ENCODE results near the gene GGA1.
"Not testable (repeated sequence)": the region's sequence is repeated elsewhere in the genome, so short reads cannot be mapped to it uniquely, and the experiment has no call there.

Gene GGA1

DNA sequence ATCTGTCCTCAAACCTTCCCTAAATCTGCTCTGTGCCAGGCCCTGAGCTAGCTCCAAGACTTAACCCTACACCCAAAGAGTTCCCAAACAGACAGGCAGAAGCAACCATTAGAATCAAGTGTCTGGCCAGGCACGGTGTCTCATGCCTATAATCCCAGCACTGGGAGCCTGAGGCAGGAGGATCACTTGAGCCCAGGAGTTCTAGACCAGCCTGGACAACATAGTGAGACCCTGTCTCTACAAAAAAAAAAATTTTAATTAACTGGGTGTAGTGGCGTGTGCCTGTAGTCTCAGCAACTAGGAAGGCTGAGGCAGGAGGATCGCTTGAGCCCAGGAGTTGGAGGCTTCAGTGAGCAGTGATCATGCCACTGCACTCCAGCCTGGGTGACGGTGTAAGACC, 47.9 kb downstream of the GGA1 start:
- not testable (repeated sequence) for DNase-seq

GRCh38 chr22:37657590-37658132, 49.0 kb downstream of the GGA1 start:
- DNase-seq, result no peak

GRCh38 chr22:37658133-37659065, 49.8 kb downstream of the GGA1 start, which contains the start of gene PDXP:
Gene PDXP, plus strand, starts transcription at chr22:37658723. Its CDS starts 60 bp downstream, at chr22:37658783.
- peak; percentile 99 for DNase-seq

DNA sequence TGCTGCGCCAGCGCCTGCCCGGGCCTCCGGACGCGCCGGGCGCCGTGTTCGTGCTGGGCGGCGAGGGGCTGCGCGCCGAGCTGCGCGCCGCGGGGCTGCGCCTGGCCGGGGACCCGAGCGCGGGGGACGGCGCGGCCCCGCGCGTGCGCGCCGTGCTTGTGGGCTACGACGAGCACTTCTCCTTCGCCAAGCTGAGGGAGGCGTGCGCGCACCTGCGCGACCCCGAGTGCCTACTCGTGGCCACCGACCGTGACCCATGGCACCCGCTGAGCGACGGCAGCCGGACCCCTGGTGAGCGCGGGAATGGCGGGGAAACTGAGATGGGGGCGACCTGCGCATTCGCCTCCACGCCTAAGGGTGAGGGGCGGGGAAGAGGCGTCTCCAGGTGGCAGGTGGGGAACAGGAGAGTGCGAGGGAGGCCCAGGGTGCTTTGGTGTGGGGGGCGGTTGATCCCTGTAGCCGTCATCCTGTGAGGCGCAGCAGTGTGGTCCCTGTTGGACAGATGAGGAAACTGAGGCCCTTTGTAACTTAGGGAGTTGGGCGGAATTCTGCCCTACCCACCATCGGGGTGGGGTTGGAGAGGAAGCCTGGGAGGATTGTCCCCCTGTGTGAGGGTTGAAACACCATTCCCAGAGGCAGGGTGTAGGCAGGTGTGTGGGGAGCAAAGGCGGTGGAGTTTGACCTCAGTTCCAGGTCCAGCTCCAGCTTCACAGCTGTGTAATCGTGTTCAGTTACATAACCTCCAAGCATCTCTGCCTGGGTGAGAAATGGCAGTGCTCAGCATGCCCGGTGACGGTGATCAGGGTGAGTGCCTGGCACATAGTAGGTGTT, 50.6 kb downstream of the GGA1 start:
- DNase-seq, result peak; percentile 49

DNA sequence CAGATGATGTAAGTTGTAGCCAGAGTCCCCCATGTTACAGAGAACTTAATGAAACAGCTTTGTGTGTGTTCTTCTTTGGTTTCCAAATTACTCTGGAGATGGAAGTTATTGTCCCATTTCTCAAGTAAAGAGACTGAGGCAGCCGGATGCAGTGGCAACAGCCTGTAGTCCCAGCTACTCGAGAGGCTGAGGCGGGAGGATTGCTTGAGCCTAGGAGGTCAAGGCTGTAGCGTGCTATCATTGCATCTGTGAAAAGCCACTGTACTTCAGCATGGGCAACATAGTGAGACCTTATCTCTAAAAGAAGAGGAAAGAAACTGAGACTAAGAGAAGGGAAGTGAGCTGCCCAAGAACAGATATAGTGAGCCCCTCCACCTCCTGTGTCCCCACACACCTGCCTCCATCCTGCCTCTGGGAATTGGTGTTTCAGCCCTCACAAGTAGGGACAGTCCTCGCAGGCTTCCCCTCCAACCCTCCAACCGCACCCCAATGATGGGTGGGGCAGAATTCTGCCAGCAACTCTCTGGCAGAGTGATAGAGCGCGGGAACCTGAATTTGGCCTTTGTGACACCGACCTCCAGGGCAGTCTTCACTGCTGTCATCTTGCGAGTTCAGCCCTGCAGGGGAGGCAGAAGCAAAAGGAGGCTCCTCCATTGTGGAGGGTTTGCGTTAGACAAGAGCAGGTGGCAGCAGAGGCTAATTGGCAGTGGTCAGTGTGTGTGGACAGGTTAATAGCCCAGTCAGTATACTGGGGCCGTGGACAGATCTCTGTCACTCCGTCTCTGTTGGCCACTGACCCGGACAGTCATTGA, 51.5 kb downstream of the GGA1 start:
- DNase-seq, result no peak

DNA sequence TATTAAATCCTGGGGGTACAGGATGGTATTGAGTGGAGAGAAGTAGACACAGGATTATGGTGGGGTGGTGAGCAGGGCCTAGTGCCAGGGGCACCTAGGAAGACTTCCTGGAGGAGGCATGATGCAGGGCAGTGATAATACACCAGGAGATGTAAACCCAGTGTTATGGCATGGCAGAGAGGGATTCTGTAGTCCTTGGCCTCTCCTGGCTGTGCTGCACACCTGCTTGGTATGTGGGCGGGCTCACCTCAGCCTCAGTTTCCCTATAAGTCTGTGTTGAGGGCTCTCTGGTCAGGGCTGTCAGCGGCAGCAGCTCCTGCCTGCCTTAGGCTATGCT, 52.0 kb downstream of the GGA1 start:
- DNase-seq, result no peak

DNA sequence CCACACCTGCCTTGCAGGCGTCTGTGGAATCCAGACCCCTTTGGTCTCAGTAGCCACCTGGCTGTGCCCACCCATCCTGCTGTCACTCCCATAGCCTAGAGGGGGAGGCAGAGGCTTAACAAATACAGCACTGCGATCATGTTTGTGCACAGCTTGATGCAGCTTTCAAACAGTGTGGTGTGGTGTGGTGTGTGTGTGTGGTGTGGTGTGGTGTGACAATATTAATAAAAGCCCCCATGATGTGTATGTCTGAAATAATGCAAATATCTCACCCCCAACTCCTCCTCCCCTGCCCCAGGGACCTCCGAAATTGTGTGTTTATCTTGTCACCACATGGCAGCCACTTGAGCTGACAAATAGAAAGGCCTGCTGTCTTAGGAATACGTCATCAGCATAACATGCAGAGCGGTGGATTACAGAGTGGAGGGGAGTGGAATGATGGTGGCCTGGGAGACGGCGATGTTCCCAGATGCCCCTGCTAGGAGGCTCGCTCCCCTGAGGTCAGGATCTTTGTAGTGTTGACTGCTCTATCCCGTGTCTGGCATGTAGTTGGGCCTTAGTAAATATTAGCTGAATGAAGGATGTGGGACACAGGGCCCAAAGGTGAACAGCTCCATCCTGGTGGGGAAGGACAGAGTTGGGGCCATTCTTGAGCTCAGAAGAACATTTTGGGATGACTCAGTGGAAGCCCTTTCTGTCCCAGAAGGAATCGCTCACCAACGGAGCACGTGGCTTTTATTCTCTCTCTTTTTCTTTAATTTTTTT, 52.7 kb downstream of the GGA1 start:
- DNase-seq, result no peak

- DNase-seq, result no peak
These were observed 53.4 kb downstream of the GGA1 start for GRCh38 chr22:37662039-37662438.

GRCh38 chr22:37663521-37664140, 55.0 kb downstream of the GGA1 start:
- no peak for DNase-seq

DNA sequence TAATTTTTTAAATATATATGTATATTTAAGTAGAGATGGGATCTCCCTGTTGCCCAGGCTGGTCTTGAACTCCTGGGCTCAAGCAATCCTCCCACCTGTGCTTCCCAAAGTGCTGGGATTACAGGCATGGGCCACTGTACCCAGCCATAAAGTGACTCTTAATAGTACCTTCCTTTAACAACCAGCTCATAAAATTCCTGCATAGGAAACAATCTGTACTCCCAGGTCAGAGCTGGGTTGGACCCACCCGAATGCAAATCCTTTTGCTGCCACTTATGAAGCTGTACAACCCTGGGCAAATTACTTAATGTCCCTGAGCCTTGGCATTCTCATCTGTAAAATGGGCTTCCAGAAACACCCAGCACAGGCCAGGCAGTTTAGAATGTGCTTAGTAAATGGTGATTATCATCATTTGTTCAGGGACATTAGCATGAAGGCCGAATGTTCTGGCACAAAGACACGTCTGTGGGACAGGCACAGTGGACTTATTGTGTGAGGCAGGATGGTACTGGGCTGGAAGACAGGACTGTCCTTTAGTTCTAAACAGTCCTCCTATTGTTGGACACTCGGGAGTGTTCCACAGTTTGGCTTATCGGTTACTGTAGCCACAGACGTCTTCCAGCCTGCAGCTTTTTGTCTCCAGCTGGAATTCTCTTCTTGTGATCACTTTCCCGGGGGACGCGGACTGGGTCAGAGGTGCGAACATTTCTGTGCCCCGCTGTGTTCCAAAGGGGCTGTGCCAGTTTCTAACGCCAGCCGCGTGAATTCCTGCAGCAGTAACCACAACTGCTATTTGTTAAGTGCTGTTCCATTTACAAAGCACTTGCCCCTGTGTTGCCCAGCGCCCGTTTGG, 55.8 kb downstream of the GGA1 start:
- no peak for DNase-seq

DNA sequence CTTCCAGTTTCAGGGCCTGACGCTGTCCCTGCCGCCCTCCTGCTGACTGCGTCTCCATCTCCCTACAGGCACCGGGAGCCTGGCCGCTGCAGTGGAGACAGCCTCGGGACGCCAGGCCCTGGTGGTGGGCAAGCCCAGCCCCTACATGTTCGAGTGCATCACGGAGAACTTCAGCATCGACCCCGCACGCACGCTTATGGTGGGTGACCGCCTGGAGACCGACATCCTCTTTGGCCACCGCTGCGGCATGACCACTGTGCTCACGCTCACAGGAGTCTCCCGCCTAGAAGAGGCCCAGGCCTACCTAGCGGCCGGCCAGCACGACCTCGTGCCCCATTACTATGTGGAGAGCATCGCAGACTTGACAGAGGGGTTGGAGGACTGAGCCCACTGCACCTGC, 56.9 kb downstream of the GGA1 start:
- no peak for DNase-seq

DNA sequence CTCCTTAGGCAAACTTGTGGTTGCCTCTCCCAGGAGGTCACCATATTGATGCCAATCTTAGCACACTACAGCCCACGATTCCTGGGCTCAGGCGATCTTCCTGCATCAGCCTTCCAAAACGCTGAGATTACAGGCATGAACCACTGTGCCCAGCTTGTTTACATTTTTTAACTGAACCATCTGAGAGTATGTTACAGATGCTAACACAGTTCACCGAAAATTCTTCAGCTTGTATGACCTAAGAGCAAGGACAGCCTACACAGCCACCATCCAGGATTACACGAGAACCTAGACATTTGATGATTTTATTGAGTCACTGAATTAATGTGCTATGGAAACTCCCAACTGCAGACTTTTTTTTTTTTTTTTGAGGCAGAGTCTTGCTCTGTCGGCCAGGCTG, 61.0 kb downstream of the GGA1 start:
- no peak for DNase-seq

DNA sequence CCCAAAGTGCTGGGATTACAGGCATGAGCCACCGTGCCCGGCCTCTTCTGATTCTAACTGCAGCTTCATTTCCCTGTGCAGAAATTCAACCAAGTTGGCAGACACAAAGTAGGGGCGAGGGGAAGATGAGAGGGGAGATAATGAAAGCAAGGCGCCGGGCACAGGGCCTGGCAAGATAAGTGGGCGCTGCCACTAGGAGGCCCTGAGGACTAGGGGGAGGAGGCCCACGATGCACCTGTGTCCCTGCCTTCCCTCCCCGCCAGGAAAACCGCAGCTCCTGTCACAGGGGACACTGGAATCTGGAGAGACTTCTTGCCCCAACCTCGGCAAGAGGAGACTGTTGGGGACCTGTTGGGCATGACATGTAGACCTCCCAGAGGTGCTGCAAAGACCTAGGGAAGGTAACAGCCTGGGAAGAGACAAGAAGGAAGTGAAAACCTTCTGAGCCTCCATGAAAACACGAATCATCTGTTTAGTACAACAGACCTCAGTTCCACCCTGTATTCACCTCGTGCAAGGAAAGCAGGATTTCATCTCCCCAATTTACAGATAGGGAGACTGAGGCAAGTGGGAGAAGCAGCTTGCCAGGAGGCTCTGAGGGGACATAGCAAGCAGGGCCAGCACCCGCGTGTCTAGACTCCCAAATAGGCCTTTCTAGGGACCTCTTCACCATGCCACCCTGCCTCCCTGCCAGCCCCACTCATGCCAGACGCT, 63.7 kb downstream of the GGA1 start:
- DNase-seq, result no peak

- no peak for DNase-seq
These were observed 64.4 kb downstream of the GGA1 start for GRCh38 chr22:37672920-37673455.

GRCh38 chr22:37674248-37674647, 65.6 kb downstream of the GGA1 start:
- no peak for DNase-seq

DNA sequence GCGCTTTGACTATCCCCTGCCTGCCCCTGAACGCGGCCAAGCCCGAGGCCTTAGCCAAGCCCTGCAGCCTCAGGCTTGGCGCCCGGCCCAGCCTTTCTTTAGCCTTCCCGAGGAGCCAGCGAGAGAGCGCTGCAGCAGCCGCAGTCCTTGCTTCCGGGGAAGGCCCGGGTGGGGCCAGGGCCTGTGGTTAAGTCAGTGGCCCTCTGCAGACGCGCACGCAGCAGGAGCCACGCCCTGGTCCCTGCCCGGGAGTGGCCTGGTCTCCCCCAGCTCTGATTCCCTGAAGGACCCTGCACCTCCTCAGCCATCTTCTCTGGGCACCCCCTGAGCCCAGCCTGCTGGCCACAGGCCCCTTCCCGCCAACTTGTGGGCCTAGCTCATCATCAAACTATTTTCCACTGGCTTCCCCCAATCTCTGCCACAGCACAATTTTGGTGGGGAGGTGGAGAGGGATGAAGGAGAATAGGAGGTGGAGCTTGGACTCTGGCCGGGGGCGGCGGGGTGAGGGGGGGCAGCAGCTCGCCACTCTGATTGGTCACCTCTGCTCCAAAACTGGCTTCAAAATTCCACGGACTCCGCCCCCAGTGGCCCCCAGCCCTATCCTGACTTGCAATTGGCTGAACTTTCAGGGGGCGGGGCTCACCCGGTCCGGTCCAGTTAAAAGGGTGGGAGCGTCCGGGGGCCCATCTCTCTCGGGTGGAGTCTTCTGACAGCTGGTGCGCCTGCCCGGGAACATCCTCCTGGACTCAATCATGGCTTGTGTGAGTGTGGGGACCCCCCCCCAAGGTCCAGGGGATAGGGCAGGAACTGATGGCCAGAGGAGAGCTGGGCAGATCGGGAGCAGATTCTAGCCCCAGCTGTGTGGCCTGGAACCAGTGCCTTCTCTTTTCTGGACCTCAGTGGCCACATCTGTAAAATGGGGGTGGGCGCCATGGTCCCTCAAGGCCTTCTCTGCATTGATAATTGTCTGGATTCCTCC, 66.6 kb downstream of the GGA1 start, which contains the start of gene LGALS1:
TSS of gene LGALS1 (plus strand) at position 686 of the 979 bp plus-strand sequence. CDS start at position 753, 67 bp downstream.
- peak; percentile 72 for DNase-seq

DNA sequence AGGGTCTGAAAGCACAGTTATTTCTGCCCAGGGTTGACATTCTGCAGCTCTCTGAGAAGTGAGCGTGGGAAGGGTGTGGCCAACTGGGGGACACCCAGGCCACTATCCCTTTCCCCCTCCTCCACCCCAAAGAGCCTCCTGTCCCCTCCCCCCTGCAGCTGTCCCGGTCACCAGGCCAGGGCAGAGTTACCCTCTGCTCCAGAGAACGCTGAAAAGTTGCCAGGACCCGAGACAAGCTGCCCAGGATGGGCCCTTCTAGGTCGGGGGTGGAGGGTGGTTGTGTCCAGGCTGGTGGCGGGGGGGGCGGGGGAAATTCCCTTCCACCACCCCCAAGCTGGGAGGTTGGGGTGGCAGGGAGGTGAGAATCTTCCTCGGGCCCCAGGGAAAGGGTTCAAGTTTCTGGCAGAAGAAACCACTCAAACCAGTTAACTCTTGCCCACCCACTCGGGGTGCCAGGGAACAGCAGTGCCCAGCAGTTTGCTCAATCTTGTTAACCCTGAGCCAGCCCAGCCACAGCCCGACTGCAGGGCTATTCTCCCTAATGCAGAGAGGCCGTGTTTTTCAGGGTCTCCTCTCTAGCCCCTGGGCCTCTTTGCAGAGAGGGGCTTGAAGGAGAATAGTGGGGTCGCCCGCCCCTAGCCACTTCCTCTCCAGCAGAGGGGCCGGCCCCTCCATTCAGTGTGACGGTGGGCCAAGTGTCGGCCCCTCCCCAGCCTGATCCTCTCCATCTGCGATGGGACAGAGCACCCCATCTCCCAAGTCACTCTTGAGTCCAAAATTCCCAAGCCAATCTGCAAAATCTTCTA, 67.5 kb downstream of the GGA1 start:
- DNase-seq, result peak; percentile 42

Data from activated CD4-positive, CD25-positive, alpha-beta regulatory T cell treated with anti-CD3 and anti-CD28 coated beads, Interleukin-2, amount 50 U/mL, for 72 hours (primary cell).